ENCODE measurements around the gene GAS2L2.
"Not testable (repeated sequence)": the region's sequence is repeated elsewhere in the genome, so short reads cannot be mapped to it uniquely, and the experiment has no call there.

Gene GAS2L2

GRCh38 chr17:35773129-35773528 is 20.1 kb upstream of the GAS2L2 start:
- DNase-seq (ENCODE audit: low spot score), result no peak

GRCh38 chr17:35769895-35770486 is 17.0 kb upstream of the GAS2L2 start:
- DNase-seq (ENCODE audit: low spot score), result no peak

DNA sequence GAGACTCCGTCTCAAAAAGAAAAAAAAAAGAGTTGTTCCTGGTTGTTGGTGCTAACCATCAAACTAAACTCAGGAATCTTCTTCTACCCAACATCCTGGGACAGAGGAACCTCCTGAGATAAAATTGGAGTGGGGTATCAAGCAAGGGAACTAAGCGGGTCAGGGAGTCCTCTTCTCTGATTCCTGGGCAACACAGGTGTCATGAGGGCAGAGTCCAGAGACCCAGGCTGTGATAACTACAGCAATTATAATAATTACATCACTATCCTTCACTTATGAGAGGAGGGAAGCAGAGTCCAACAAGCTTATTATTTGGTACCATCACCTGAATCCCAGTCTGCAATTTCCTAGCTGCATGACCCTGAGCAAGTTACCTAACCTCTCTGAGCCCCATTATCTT is 15.8 kb upstream of the GAS2L2 start:
- no peak for DNase-seq (ENCODE audit: low spot score)

DNA sequence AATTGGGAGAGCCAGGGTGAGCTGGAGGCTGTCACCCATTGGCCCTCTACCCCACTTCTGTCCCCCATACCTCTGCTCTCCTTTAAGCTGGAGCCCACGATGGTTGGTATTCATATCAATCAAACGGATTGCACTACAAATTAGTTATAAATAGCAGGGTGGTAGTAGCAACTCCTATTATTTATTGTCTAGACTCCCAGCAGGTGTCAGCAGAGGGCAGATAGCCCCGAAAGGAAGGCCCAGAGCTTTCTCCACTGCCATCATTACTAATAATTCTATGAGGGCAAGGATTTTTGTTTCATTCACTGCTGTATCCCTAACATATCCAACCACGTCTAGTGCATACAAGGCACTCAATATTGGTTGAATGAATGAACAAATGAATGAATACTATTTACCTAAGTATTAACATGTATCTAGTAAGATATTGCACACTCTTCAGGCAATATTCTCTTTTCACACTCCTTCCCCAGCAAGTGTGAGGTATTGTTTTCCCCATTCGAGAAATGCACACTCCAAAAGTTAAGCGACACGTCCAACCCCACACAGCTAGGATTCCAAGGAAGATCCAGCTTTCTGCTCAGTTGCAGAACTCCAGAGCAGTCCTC is 14.0 kb upstream of the GAS2L2 start:
- no peak for DNase-seq (ENCODE audit: low spot score)

GRCh38 chr17:35766489-35766877 is 13.4 kb upstream of the GAS2L2 start:
- no peak for DNase-seq (ENCODE audit: low spot score)

DNA sequence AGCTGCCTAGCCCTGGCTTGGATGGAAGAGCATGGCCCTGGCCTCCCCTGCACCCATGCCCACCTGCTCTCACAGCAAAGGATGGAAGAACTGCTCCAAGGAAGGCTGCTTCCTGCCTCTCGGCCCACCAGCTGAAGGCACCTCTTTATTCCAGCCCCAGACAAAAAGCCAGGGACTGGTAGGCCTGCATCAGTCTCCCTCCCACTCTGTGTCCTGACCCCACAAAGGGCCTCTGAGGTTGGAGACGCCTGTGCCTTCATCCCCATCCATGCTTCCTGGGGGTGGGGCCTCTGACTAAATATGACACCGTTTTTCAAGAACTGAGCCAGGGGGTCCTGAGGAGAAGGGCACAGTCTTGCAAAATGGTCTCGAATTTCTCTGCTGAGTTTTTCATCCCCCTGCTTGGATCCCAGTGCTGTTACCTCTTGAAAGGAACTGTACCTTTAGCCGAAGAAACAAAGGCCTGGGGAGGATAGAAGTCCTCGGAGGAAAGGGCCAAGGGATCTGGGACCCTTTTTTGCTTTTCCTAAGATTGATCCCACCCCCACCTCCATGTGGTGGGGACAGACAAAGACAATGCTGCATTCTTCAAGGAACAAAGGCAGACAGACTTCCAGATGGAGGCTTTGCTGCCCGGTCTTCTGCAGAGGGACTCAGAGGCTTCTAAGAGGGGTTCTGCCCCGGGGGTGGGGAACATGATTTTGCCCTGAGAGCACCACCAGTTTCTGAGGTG is 12.9 kb upstream of the GAS2L2 start:
- DNase-seq (ENCODE audit: low spot score), result no peak

DNA sequence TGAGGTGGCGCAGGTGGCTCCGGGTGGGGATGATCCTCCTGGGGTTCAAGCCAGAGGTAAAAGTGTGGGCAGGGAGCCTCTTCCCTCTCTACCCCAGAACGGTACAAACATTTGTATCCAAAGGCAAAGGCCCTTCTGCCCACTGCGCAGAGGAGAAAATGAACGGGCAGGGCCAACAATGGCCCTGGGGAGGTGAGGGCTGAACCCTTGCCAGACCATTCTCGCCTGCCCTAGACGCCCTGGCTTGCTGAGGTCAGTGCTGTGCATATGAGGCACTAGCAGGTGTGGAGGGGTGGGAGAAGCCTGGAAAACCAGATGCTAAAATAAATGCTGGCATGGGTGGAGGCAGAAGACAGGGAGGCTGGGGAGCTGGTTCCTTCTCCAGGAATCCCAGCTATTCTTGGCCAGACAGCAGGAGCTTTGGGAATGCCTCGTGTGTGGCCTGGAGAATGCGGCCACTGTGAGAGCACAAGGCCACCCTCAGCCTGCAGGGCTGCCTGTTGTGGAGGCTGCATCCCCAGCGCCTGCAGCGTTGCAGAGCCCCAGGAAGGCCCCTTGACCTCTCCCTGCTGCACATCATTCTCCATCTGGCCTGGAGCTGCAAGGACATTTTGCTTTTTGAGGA is 12.2 kb upstream of the GAS2L2 start:
- no peak for DNase-seq (ENCODE audit: low spot score)

DNA sequence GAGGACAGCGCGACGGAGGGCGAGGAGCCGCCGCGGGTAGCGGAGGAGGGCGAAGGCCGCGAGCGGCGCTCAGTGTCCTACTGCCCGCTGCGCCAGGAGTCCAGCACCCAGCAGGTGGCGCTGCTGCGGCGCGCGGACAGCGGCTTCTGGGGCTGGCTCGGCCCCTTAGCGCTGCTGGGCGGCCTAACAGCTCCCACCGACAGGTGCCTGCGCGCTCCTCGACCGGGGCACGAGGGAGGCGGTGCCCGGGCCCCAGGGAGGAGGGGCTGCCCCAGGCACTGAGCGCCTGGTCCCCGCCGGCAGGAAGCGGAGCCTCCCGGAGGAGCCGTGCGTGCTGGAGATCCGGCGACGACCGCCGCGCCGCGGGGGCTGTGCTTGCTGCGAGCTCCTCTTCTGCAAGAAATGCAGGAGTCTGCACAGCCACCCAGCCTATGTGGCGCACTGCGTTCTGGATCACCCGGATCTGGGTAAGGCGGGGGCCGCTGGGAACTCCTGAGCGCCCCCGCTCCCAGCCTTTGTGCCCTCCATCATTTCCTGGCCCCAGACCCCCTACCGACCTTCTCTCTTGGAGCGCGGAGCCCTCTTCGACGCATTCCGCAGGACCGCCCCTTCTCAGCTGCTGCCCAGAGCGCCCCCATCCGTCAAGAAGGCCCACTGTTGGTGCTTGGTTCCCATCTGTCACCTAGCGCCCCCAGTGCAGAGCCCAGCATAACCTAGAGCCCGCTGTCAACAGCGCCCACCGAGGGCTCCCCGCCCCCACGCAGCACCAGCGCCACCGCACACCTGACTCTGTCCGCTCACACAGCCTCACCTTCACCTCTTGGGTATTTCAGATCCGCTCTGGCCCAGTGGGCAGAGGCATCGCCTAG is 11.3 kb upstream of the GAS2L2 start:
- peak; percentile 98 for DNase-seq (ENCODE audit: low spot score)

GRCh38 chr17:35763767-35764122 is 10.7 kb upstream of the GAS2L2 start:
- DNase-seq (ENCODE audit: low spot score), result no peak

- DNase-seq (ENCODE audit: low spot score), result no peak
Observed at GRCh38 chr17:35761601-35762000, 8.6 kb upstream of the GAS2L2 start.

- DNase-seq (ENCODE audit: low spot score), result no peak
Observed at GRCh38 chr17:35760587-35760986, 7.5 kb upstream of the GAS2L2 start, which contains the start of gene C17orf50. Gene C17orf50, plus strand, starts transcription at chr17:35760887. Its CDS starts 55 bp downstream, at chr17:35760942.

GRCh38 chr17:35757243-35757642 is 4.2 kb upstream of the GAS2L2 start:
- DNase-seq (ENCODE audit: low spot score), result no peak

GRCh38 chr17:35752471-35752870 is 568 bp downstream of the GAS2L2 start:
- no peak for DNase-seq (ENCODE audit: low spot score)

DNA sequence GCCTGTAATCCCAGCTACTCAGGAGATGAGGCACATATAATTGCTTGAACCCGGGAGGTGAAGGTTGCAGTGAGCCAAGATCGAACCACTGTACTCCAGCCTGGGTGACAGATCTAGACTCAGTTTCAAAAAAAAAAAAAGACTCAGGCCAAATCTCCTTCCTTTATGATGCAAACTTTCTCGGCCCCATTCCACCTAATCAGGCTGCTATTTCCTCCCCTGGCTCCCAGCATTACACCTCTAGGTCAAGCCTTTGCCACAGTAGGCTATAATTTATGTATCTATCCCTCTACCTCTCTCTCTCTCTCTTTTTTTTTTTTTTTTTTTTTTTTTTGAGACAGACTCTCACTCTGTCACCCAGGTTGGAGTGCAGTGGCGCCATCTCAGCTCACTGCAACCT is 1.5 kb downstream of the GAS2L2 start:
- not testable (repeated sequence) for DNase-seq (ENCODE audit: low spot score)

- DNase-seq (ENCODE audit: low spot score), result no peak
Observed at GRCh38 chr17:35750526-35751395, 2.3 kb downstream of the GAS2L2 start.

- DNase-seq (ENCODE audit: low spot score), result peak; percentile 77
Observed at GRCh38 chr17:35749560-35750412, 3.3 kb downstream of the GAS2L2 start.

DNA sequence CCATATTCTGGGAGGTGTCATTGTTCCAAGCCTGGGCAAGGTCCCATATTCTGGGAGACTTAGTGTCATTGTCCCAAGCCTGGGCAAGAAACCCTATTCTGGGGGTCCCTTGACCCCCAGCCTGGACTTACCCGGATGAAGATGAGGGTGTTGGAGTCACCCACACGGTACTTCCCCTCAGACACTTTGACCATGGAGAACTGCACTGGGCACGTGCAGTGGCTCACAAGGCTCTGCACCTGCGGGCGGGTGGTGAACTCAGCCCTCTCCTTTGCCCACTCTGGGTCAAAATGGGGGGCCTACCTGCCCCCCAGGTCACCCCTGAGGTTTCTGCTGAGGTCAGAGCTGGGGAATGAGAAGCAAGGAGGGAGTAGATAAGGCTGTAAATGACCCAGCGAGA is 4.1 kb downstream of the GAS2L2 start:
- no peak for DNase-seq (ENCODE audit: low spot score)

DNA sequence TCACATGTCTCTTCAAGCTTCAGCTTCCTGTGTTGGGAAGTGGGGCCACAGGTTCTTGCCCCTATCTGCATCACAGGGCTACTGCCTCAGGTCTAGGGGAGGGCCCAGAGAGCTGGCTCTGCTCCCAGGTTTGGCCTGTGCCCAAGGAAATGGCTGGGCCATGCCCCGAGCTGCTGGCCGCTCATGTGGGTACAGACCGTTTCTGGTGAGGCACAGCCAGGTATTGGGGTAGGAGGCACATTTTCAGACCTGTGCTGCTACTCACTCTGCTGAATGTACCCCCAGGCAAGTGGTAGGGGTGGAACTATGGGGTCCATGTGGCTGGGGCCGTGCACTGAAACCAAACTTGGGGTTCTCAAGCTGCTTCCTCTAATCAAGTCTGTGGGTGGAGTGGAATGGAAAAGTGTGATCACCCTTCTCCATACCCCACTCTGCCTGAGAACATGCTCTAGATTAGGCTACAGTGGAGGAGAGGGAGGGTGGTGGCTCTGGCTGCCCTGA is 4.6 kb downstream of the GAS2L2 start:
- no peak for DNase-seq (ENCODE audit: low spot score)

DNA sequence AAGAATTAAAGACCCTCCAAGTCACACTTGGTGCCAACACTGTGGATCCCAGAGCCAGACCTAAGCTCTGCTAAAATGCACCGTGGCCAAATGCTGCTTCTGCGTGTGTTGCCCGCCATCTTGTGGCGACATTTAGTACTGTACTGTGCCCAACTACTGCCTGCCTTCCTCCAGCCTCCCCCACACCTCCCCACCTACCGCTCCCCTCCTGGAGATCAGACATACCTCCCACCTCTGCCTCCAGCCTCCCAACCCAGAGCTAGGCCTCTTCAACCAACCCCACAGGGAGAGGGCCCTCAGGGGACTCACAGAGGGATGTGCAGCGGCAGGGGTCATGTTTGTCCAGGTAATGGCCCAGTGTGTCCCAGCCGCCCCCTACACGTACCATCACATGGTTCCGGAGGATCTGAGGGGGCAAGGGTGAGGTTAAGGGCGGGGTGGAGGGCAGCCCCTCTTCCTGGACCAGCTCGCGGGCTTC is 5.5 kb downstream of the GAS2L2 start:
- DNase-seq (ENCODE audit: low spot score), result peak; percentile 89

All from ecto neural progenitor cell (in vitro differentiated cells).